Measurements from ENCODE around the gene GALE. TPM values are rescaled to one million over a fixed set of nuclear protein-coding genes. Genes with fewer than 3 reads are reported as not detected.

GALE gene
- total and polyA plus RNA-seq, 2 donors from 2014 or later: 68.1 to 73.7 TPM

GRCh38 chr1:23751815-23752200 is 48.7 kb downstream of the GALE start:
- Histone ChIP-seq H3K9me3 (ENCODE audit: control insufficient read depth in 2 of 3, insufficient read depth in 1 of 3, low read length in 3 of 3) (no peaks in the 10 kb centered on the region), H3K4me3 (ENCODE audit: low read length in 3 of 3) (no peak overlapping the region), H3K4me1 (ENCODE audit: control insufficient read depth in 2 of 3, insufficient read depth in 2 of 3, low read depth in 1 of 3, low read length in 3 of 3) (no peaks in the 10 kb centered on the region), H3K27ac (ENCODE audit: low read depth in 2 of 2, low read length in 2 of 2) (no peak overlapping the region), H3K27me3 (ENCODE audit: control insufficient read depth, insufficient read depth, low read length) (no peaks in the 10 kb centered on the region), H3K9ac (ENCODE audit: low read length in 3 of 3) (no peak overlapping the region), H3K36me3 (ENCODE audit: control insufficient read depth in 2 of 3, insufficient read depth in 3 of 3, low read length in 3 of 3) (peaks cover 13 to 70% (median 52%) of the 10 kb centered on the region in 3 donors)
- DNase-seq (no peak), FAIRE-seq (no peak)
- no peak for TF ChIP-seq CTCF (IDR thresholded peaks at IDR 0.05; ENCODE audit: borderline replicate concordance, extremely low read depth, insufficient read depth)
- intact Hi-C loops (cut with DNase I): no loop called here

- FAIRE-seq: no peak
- Histone ChIP-seq H3K4me3 (ENCODE audit: low read length in 3 of 3) (no peak overlapping the region), H3K9me3 (ENCODE audit: control insufficient read depth in 2 of 3, insufficient read depth in 1 of 3, low read length in 3 of 3) (no peaks in the 10 kb centered on the region), H3K27me3 (ENCODE audit: control insufficient read depth, insufficient read depth, low read length) (no peaks in the 10 kb centered on the region), H3K4me1 (ENCODE audit: control insufficient read depth in 2 of 3, insufficient read depth in 2 of 3, low read depth in 1 of 3, low read length in 3 of 3) (no peaks in the 10 kb centered on the region), H3K36me3 (ENCODE audit: control insufficient read depth in 2 of 3, insufficient read depth in 3 of 3, low read length in 3 of 3) (peaks cover 13 to 64% (median 47%) of the 10 kb centered on the region in 3 donors), H3K9ac (ENCODE audit: low read length in 3 of 3) (no peak overlapping the region), H3K27ac (ENCODE audit: low read depth in 2 of 2, low read length in 2 of 2) (no peak overlapping the region)
- TF ChIP-seq CTCF (IDR thresholded peaks at IDR 0.05; ENCODE audit: borderline replicate concordance, extremely low read depth, insufficient read depth): peak; percentile 54
- DNase-seq: peak in 2 of 5 donors; percentile 38 to 60
- intact Hi-C loops (cut with DNase I): no loop called here
Measured at GRCh38 chr1:23751050-23751814, 49.3 kb downstream of the GALE start.

- DNase-seq (no peak), FAIRE-seq (no peak)
- H3K4me3 ChIP-seq (ENCODE audit: low read length in 3 of 3): no peak overlapping the region
- no peak for TF ChIP-seq CTCF (IDR thresholded peaks at IDR 0.05; ENCODE audit: borderline replicate concordance, extremely low read depth, insufficient read depth)
- intact Hi-C loops (cut with DNase I): no loop called here
- no peak overlapping the region for H3K9ac ChIP-seq (ENCODE audit: low read length in 3 of 3)
- peaks cover 3 to 33% (median 22%) of the 10 kb centered on the region in 3 donors for H3K36me3 ChIP-seq (ENCODE audit: control insufficient read depth in 2 of 3, insufficient read depth in 3 of 3, low read length in 3 of 3)
- peaks cover 0 to 9% (median 7%) of the 10 kb centered on the region in 3 donors for H3K4me1 ChIP-seq (ENCODE audit: control insufficient read depth in 2 of 3, insufficient read depth in 2 of 3, low read depth in 1 of 3, low read length in 3 of 3)
- no peaks in the 10 kb centered on the region for H3K9me3 ChIP-seq (ENCODE audit: control insufficient read depth in 2 of 3, insufficient read depth in 1 of 3, low read length in 3 of 3)
- H3K27me3 ChIP-seq (ENCODE audit: control insufficient read depth, insufficient read depth, low read length): no peaks in the 10 kb centered on the region
- no peak overlapping the region for H3K27ac ChIP-seq (ENCODE audit: low read depth in 2 of 2, low read length in 2 of 2)
Measured at GRCh38 chr1:23748016-23748415, 52.5 kb downstream of the GALE start.

Other genes starting within 250 kb of the GALE start
- 97.8 TPM for gene ID3, start 241.3 kb downstream of the GALE start, total RNA-seq
- gene ID3, start 241.3 kb downstream of the GALE start, polyA plus RNA-seq (ENCODE audit: insufficient read depth, low read depth, low replicate concordance): 157 TPM
- gene RPL11, start 108.9 kb downstream of the GALE start, total RNA-seq: 829 TPM
- gene RPL11, start 108.9 kb downstream of the GALE start, polyA plus RNA-seq (ENCODE audit: insufficient read depth, low read depth, low replicate concordance): 2,056 TPM
- gene ELOA, start 57.3 kb downstream of the GALE start, total RNA-seq: 39.1 TPM
- 13.7 TPM for gene ELOA, start 57.3 kb downstream of the GALE start, polyA plus RNA-seq (ENCODE audit: insufficient read depth, low read depth, low replicate concordance)
- gene PITHD1, start 22.3 kb downstream of the GALE start, total RNA-seq: 40.4 TPM
- 57.7 TPM for gene PITHD1, start 22.3 kb downstream of the GALE start, polyA plus RNA-seq (ENCODE audit: insufficient read depth, low read depth, low replicate concordance)
- gene LYPLA2, start 9.6 kb downstream of the GALE start, total RNA-seq: 71.3 TPM
- gene LYPLA2, start 9.6 kb downstream of the GALE start, polyA plus RNA-seq (ENCODE audit: insufficient read depth, low read depth, low replicate concordance): 133 TPM
- 51.5 TPM for gene HMGCL, start 24.7 kb upstream of the GALE start, total RNA-seq
- gene HMGCL, start 24.7 kb upstream of the GALE start, polyA plus RNA-seq (ENCODE audit: insufficient read depth, low read depth, low replicate concordance): 205 TPM
- gene FUCA1, start 67.5 kb upstream of the GALE start, total RNA-seq: 69.2 TPM
- gene FUCA1, start 67.5 kb upstream of the GALE start, polyA plus RNA-seq (ENCODE audit: insufficient read depth, low read depth, low replicate concordance): 88.3 TPM
- gene CNR2, start 112.6 kb upstream of the GALE start, total RNA-seq: 0.57 TPM
- gene CNR2, start 112.6 kb upstream of the GALE start, polyA plus RNA-seq (ENCODE audit: insufficient read depth, low read depth, low replicate concordance): not detected
- gene PNRC2, start 159.1 kb upstream of the GALE start, total RNA-seq: 107 TPM
- 86.3 TPM for gene PNRC2, start 159.1 kb upstream of the GALE start, polyA plus RNA-seq (ENCODE audit: insufficient read depth, low read depth, low replicate concordance)
- 96.2 TPM for gene SRSF10, start 179.6 kb upstream of the GALE start, total RNA-seq
- 48.5 TPM for gene SRSF10, start 179.6 kb upstream of the GALE start, polyA plus RNA-seq (ENCODE audit: insufficient read depth, low read depth, low replicate concordance)

All from kidney (tissue), 14 donors.